Anterior cingulate cortex (tissue), 58 donors: ENCODE measurements around the gene MAGEC3.

Experiments
- DNase-seq, 58 donors: peaks; one replicate each; lab custom pipeline; 2025; lab: John Stamatoyannopoulos, UW

The MAGEC3 gene

GRCh38 chrX:141941234-141941633 lies 103.1 kb downstream of the MAGEC3 start:
- DNase-seq, result no peak

DNA sequence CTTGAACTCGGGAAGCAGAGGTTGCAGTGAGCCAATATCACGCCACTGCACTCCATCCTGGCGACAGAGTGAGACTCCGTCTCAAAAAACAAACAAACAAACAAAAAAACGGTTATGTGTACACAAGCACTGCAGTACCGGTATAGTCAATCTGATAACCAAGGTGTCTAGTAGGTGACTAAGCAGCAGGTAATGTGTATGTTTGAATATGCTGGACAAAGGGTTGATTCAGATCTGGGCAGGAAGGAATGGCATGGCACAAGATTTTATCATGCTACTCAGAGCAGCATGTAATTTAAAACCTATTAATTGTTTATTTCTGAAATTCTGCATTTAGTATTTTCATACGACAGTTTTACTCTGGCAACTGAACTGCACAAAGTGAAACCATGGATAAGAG lies 107.3 kb downstream of the MAGEC3 start:
- DNase-seq, result no peak

DNA sequence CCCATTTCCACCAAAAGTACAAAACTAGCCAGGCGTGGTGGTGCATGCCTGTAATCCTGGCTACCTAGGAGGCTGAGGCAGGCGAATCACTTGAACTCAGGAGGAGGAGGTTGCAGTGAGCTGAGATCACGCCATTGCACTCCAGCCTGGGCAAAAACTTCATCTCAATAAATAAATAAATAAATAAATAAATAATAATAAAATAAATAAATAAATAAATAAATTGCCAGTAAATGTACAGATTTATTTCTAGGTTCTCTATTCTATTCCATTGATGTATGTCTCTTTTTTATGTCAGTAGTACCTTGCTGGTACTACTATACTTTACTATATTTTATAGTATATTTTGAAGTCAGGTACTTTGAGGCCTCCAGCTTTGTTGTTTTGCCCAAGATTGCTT lies 109.2 kb downstream of the MAGEC3 start:
- DNase-seq, result no peak
